Osteocyte (in vitro differentiated cells): ENCODE results near the gene HADH. TPM values are rescaled to one million over a fixed set of nuclear protein-coding genes. Genes with fewer than 3 reads are reported as not detected.

Experiments
- DNase-seq: peaks from one replicate; pipeline ENCODE4 v3.0.0; 2021; ENCODE audit warnings: mixed read lengths; ENCODE audit not compliant: unreplicated experiment; ENCODE audit errors: extremely low spot score
- H3K27ac Mint-ChIP-seq: one replicate; pipeline ENCODE4 v1.8.0; 2021; ENCODE audit warnings: mild to moderate bottlenecking, mixed read lengths; ENCODE audit not compliant: unreplicated experiment
- H3K27me3 Mint-ChIP-seq: one replicate; pipeline ENCODE4 v1.8.0; 2021; ENCODE audit warnings: mixed read lengths; ENCODE audit not compliant: unreplicated experiment
- H3K36me3 Mint-ChIP-seq: one replicate; pipeline ENCODE4 v1.8.0; 2021; ENCODE audit warnings: mixed read lengths; ENCODE audit not compliant: unreplicated experiment
- H3K4me1 Mint-ChIP-seq: one replicate; pipeline ENCODE4 v1.8.0; 2021; ENCODE audit warnings: mixed read lengths; ENCODE audit not compliant: unreplicated experiment
- H3K4me3 Mint-ChIP-seq: one replicate; pipeline ENCODE4 v1.8.0; 2021; ENCODE audit warnings: mild to moderate bottlenecking, moderate library complexity, mixed read lengths; ENCODE audit not compliant: unreplicated experiment
- H3K9me3 Mint-ChIP-seq: one replicate; pipeline ENCODE4 v1.8.0; 2021; ENCODE audit warnings: mixed read lengths; ENCODE audit not compliant: unreplicated experiment
- total RNA-seq: library from RNA; stranded (reverse); gene quantifications from 2 replicates; pipeline ENCODE4 v1.2.1, GENCODE V29; 2021
- TF ChIP-seq, protein P1 (sequence below): fragments of 200-600 bp; sonication (generic); IDR thresholded peaks from 2 replicates; pipeline ENCODE4 v1.5.0; 2021; ENCODE audit warnings: antibody characterized with exemption, mild to moderate bottlenecking, moderate library complexity

Gene HADH
- total RNA-seq, 1 donor from 2014 or later: 29.8 TPM

DNA sequence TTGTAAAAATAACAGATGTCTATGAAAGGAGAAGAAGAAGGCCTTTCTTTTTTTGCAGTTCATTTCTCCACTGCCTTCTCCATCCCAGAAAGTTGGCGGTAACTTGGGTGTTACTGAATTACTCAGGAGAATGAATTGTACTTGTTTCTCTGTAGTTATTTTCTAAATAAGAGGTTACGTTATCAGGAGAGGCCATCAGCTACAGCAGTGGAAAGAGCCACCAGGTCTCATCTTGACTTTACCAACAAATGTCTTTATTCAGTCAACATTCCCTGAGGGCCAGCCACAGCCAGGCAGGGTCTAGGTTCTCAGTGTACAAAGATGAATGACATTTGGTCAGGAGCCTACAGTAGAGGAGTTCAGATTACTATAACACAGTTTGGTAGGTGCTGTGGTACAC is 8.1 kb downstream of the HADH start:
- Mint-ChIP-seq H3K27me3 (no peaks in the 10 kb centered on the region), H3K27ac (peak overlapping the region; percentile 93), H3K36me3 (peaks cover 5% of the 10 kb centered on the region), H3K4me1 (peaks cover 32% of the 10 kb centered on the region), H3K4me3 (no peak overlapping the region), H3K9me3 (no peaks in the 10 kb centered on the region)
- TF ChIP-seq, protein P1, sequence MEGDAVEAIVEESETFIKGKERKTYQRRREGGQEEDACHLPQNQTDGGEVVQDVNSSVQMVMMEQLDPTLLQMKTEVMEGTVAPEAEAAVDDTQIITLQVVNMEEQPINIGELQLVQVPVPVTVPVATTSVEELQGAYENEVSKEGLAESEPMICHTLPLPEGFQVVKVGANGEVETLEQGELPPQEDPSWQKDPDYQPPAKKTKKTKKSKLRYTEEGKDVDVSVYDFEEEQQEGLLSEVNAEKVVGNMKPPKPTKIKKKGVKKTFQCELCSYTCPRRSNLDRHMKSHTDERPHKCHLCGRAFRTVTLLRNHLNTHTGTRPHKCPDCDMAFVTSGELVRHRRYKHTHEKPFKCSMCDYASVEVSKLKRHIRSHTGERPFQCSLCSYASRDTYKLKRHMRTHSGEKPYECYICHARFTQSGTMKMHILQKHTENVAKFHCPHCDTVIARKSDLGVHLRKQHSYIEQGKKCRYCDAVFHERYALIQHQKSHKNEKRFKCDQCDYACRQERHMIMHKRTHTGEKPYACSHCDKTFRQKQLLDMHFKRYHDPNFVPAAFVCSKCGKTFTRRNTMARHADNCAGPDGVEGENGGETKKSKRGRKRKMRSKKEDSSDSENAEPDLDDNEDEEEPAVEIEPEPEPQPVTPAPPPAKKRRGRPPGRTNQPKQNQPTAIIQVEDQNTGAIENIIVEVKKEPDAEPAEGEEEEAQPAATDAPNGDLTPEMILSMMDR: no peak
- DNase-seq: no peak

DNA sequence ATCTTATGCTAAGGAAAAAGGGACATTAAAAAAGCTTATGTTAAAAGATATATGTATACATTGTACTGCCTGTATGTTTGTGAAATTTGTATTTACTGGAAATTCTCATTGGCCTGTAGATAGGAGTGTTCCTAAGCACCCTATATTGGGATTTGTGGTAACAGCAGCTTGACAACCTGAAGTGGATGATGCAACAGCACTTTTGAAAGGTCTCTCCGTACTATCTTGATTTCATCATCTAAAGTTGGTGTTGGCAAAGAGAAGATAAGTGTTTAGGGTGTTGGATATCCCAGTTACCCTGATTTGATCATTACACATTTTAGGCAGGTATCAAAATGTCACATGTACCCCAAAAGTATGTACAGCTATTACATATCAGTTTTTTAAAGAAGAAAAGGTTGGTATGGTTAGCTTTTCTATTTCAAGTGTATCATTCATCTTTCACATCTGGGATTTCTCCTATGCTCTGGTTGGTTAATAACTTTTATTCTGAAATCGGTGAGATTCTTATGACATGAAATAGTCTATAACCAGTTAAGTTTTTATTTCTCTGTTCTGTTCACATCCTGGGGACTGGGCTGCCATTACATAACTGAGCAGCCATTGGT is 10.3 kb downstream of the HADH start:
- peaks cover 5% of the 10 kb centered on the region for H3K36me3 Mint-ChIP-seq
- no peaks in the 10 kb centered on the region for H3K9me3 Mint-ChIP-seq
- no peak overlapping the region for H3K27ac Mint-ChIP-seq
- DNase-seq: no peak
- TF ChIP-seq, protein P1: no peak
- H3K4me3 Mint-ChIP-seq: no peak overlapping the region
- H3K27me3 Mint-ChIP-seq: no peaks in the 10 kb centered on the region
- H3K4me1 Mint-ChIP-seq: peaks cover 35% of the 10 kb centered on the region

DNA sequence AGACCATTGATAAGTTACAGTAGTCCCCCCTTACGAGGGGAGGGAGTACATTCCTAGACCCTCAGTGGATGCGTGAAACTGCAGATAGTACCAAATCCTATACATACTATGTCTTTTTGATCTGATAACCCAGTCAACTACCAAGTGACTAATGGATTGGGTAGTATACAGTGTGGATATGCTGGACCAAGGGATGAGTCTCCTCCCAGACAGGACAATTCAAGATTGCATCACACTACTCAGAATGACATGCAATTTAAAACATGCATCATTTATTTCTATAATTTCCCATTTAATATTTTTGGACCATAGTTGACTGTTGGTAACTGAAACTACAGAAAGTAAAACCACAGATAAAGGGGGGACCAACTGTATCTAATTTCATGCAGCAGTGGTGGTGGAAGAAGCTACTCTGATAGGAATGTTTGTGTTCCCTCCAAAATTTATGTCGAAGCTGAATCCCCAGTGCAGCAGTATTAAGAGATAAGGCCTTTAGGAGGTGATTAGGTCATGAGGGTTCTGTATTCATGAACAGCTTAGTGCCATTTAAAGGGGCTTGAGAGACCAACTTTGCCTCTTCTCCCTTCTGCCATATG is 11.9 kb downstream of the HADH start:
- TF ChIP-seq, protein P1: no peak
- Mint-ChIP-seq H3K36me3 (peaks cover 5% of the 10 kb centered on the region), H3K27me3 (no peaks in the 10 kb centered on the region), H3K9me3 (no peaks in the 10 kb centered on the region), H3K4me3 (no peak overlapping the region), H3K4me1 (peaks cover 29% of the 10 kb centered on the region), H3K27ac (no peak overlapping the region)
- DNase-seq: no peak

DNA sequence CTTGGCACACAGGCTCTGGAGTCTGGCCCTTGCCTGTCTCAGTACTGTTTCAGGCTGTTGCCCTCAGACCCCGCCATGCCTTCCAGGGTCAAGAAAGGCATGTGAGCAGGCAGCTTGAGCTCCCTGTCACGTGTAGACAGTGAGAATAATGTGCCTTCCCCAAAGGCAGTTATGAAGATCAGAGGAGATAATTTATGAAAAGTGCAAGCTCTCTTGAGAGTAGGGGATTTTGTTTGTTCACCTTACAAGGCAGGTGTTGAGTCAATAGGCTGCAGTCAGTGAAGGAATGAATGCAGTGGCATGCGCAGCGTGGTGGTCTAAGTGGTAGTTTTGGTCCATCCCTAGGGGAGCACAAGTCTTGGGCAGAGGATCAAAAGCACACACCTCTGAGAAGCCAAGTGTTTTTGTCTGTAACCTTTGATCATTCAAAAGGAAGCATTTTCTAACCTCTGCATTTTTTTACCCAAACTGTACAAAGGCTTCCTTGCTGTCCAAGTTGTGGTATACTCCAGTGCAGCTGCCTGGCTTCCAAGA is 14.4 kb downstream of the HADH start:
- H3K4me3 Mint-ChIP-seq: no peak overlapping the region
- H3K4me1 Mint-ChIP-seq: peaks cover 9% of the 10 kb centered on the region
- H3K36me3 Mint-ChIP-seq: peaks cover 5% of the 10 kb centered on the region
- TF ChIP-seq, protein P1: no peak
- H3K27me3 Mint-ChIP-seq: no peaks in the 10 kb centered on the region
- no peaks in the 10 kb centered on the region for H3K9me3 Mint-ChIP-seq
- DNase-seq: no peak
- H3K27ac Mint-ChIP-seq: no peak overlapping the region

DNA sequence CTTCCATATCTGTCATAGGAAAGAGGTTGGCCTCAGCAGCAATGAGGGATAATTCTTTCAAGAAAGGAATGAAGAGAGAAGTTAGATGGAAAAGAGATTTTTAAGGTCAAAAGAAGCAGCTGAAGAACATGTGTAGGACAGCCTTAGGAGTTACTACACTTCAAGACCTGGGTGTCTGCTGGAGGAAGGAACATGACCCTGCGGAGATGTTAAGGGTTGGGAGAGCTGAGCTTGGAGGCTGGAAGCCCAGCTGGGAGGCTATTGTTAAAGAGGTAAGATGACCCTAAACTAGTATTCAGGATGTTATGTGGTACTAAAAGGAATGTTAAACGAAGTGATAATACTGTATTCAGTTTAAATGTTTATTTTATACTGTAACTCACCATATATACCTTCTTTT is 15.0 kb downstream of the HADH start:
- Mint-ChIP-seq H3K4me3 (no peak overlapping the region), H3K4me1 (peaks cover 11% of the 10 kb centered on the region), H3K27ac (no peak overlapping the region), H3K9me3 (no peaks in the 10 kb centered on the region), H3K36me3 (peaks cover 5% of the 10 kb centered on the region), H3K27me3 (no peaks in the 10 kb centered on the region)
- no peak for DNase-seq
- TF ChIP-seq, protein P1: no peak
